KOPT-K1 (cell line): ENCODE measurements around the gene GRAMD4.
A peak's percentile ranks its signal among the peaks of the same experiment; 100 is the strongest.

Experiments used
- H3K27ac ChIP-seq: fragments of 200-600 bp; sonication (generic); 2 replicates; pipeline ENCODE4 v1.5.1; 2016; ENCODE audit warnings: antibody characterized with exemption, mild to moderate bottlenecking, low read depth, low read length; ENCODE audit not compliant: poor library complexity, severe bottlenecking
- H3K36me3 ChIP-seq: fragments of 200-600 bp; sonication (generic); 2 replicates; pipeline ENCODE4 v1.5.1; 2017; ENCODE audit warnings: antibody characterized with exemption, mild to moderate bottlenecking, low read length, moderate library complexity; ENCODE audit not compliant: insufficient read depth
- H3K9me3 ChIP-seq: fragments of 200-600 bp; sonication (generic); 2 replicates; pipeline ENCODE4 v1.5.1; 2017; ENCODE audit warnings: antibody characterized with exemption, low read length, mild to moderate bottlenecking; ENCODE audit not compliant: insufficient read depth, poor library complexity, severe bottlenecking

GRAMD4 gene

DNA sequence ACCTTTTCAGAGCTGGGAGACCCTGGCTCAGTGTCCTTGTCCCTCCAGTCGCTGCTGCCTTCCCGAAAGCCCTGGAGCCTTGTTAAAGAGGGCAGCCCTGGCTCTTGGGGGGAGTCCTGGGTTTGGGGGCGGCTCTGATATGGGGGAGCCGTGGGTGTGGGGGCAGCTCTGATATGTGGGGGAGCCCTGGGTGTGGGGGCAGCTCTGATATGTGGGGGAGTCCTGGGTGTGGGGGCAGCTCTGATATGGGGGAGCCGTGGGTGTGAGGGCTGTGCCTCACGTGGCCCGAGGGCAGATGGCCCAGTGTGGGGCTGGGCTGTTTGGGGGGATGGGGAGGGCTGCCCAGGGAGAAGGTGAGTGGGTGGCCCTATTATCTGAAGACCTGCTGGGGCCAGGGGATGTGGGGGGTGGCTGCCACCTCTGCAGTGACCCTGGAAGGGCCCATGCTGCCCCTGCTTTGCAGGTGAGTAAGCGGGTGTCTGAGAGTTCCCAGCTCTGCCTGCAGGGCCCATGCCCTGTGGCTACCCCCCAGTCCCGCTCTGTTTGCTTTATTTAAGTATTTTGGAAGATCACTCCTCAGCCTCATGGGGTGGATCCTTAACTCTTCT lies 30.9 kb upstream of the GRAMD4 start:
- peak overlapping the region; percentile 88 for H3K27ac ChIP-seq
- peaks cover 5% of the 10 kb centered on the region; the same call in 1 of the 2 replicates for H3K36me3 ChIP-seq
- no peaks in the 10 kb centered on the region for H3K9me3 ChIP-seq

DNA sequence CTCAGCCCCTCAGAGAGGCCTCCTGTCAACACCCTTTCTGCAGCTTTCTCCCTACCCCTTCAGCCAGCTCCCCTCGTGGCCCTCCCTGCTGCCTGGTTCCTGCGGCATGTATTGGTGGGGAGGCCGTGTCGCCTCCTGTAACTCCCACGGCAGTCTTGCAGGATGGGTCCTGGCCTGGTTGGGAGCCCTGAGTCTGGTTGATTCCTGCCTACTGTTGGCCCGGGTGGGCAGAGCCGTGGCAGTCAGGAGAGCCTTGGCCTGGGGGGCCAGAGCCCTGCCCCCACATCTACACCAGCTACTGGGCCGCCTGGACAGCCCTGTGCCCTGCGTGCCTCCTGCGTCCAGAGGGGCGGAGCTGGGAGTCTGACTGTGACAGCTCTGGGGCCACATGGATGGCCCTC lies 30.3 kb upstream of the GRAMD4 start:
- peak overlapping the region; percentile 88 for H3K27ac ChIP-seq
- H3K36me3 ChIP-seq: peaks cover 5% of the 10 kb centered on the region; the same call in 1 of the 2 replicates

DNA sequence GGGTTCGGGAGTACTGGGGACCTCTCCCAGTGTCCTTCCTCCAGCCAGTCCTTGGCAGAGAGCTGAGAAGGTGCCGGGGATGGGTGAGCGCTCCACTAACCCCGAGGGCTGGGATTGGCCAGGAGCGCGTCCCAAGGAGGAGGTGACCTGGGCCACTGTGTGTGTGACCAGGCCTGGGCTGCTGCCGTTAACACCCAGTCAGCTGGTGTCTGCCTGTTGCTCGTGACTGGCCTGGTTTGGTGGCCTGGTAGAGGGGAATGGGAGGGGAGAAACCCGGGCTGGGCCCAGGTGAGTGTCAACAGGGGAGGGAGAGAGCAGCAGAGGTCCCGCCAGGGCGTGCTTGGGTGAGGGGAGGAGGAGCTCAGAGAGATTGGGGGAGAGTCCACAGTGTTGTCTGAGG lies 29.9 kb upstream of the GRAMD4 start:
- no peaks in the 10 kb centered on the region for H3K9me3 ChIP-seq
- H3K36me3 ChIP-seq: peaks cover 4% of the 10 kb centered on the region; the same call in 1 of the 2 replicates
- H3K27ac ChIP-seq: peak overlapping the region; percentile 88

More for the DNA sequence above, 30.3 kb upstream of the GRAMD4 start:
- no peaks in the 10 kb centered on the region for H3K9me3 ChIP-seq

DNA sequence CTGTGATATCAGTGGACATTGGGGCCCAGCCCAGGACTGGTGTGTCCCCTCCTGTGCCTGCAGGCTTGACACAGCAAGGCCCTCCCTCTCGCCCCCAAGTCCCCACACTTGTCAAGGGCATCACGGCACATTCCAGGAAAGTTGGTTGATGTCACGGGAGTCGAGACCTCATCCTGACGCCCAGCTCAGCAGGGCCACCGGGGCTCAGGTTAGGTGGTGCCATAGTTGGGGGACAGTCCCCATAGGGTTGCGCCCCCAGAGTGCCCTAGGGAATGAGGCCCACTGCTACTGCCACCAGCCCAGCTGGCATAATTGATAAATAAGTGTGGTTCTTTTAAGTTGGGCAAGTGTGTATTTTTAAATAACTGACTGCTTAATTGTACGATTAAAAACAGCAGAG lies 28.3 kb upstream of the GRAMD4 start:
- no peaks in the 10 kb centered on the region for H3K9me3 ChIP-seq
- H3K36me3 ChIP-seq: no peaks in the 10 kb centered on the region
- peak overlapping the region; percentile 88 for H3K27ac ChIP-seq

DNA sequence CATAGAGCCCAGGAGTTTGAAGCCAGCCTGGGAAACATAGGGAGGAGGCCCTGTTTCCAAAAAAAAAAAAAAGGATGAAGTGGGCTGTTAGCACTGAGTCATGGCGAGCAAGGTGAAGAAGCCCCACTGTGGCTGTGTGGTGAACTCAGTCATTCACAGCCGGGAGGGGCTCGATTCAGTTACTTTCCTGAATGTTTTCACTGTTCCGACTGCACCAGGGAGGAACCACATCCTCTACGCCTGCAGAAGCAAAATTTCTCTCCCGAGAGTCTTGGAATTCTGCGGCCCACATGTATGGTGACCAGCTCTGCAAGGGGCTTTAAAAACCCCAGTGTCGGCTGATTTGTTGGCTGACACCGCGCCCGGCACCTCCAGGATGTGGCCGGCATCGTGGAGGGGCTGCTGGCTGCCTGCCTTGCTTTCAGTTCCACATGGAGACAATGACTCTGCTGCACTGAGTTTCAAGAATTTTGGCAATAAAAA lies 27.8 kb upstream of the GRAMD4 start:
- Histone ChIP-seq H3K27ac (peak overlapping the region; percentile 88), H3K36me3 (no peaks in the 10 kb centered on the region), H3K9me3 (no peaks in the 10 kb centered on the region)

DNA sequence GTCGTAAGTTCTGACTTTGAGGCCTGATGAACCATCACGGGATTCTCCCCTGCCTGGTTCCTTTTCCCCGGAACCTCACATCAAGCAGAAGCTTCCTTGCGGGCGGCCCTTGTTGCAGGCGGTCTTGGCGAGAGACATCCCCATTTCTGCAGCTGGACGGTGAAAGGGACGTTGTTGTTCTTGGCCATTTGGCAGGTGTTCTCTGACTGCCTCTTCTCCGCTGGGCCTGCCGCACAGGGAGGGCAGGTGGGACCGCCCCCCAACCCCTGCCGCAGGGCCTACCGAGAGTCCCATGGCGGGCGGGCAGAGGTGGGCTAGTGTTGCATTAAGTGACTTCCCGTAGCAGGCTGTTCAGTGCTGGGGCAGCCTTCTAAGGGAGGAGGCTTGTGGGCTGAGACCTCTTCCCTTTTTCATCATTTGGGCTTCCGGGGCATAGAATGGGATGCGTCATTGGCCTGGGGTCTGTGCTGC lies 26.9 kb upstream of the GRAMD4 start:
- H3K9me3 ChIP-seq: no peaks in the 10 kb centered on the region
- H3K36me3 ChIP-seq: no peaks in the 10 kb centered on the region
- H3K27ac ChIP-seq: peak overlapping the region; percentile 88

DNA sequence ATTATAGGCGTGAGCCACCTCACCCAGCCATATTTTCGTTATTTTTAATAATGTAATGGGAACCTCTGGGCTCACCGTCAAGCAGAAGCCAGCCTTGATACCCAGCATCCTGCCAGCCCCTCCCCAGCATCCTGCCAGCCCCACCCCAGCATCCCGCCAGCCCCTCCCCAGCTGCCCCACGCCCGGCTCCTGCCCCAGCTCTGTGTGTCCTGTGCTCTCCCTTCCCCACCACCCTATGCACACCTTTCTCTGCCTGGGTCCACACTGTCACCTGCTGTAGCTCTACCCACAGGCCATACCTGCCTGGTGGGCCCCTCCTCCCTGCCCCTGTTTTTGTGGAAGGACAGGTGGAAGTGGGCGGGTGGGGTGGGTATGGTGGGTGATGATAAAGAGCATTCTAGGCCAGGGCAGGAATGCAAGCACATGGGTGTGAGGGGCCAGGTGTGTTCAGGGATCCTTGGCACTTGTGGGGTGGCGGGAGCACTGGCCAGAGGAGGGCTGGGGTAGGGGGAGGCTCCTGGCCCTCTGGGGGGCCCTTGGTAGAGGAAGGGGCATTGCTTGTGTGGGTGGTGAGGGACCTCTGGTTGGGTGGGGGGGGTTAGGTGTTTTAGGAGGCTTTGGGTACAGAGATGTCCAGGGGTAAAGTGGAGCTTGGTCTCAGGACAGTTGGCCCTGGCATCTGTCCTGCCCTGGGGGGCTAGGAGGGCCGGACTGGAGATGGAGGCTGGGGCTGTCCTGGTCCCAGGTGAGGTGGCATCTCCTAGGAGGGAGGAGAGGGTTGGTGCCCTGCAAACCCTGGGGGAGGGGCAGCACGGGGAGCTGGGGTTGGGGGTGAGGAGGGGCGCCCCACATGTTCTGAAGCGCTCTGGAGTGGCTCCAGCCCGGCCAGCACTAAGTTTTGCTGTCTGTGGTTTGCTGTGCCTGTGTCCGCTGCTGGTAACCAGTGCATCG lies 25.9 kb upstream of the GRAMD4 start:
- Histone ChIP-seq H3K36me3 (no peaks in the 10 kb centered on the region), H3K27ac (peak overlapping the region; percentile 88), H3K9me3 (no peaks in the 10 kb centered on the region)

DNA sequence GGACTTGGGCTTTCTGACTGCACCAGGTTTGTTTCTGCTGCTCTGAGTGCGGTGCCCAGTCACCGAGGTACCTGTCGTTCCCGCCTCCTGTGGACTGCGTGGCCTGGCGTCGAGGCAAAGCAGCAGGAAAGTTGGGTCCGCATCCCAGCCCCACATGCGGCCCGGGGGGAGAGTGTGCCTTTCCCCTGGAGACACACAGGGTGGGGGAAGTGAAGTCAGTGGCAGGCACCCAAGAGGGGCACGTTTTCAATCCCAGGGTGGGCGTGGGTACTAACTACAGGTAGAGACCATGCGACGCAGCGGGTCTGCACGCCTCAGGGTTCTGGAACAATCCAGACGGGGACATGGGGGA lies 25.3 kb upstream of the GRAMD4 start:
- peak overlapping the region; percentile 48 for H3K27ac ChIP-seq
- H3K36me3 ChIP-seq: no peaks in the 10 kb centered on the region
- no peaks in the 10 kb centered on the region for H3K9me3 ChIP-seq

DNA sequence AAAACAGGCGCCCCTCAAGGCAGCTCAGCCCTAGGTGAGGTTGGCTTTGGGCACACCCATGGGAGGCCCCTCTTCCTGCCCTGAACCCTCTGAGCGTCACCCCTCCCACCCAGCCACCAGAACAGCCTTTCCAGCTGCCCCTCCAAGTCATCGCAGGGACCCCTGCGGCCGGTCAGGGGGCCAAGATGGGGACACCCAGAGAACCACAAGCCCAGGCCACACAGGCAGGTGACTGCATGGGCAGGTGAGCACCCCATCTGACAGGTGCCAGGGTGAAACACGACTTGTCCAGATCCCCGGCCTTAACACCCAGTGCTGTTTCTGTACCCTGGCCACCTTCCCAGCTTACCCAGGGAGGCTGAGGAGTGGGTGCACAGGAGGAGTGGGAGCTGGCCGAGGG lies 24.6 kb upstream of the GRAMD4 start:
- no peaks in the 10 kb centered on the region for H3K9me3 ChIP-seq
- no peaks in the 10 kb centered on the region for H3K36me3 ChIP-seq
- H3K27ac ChIP-seq: peak overlapping the region; percentile 48

DNA sequence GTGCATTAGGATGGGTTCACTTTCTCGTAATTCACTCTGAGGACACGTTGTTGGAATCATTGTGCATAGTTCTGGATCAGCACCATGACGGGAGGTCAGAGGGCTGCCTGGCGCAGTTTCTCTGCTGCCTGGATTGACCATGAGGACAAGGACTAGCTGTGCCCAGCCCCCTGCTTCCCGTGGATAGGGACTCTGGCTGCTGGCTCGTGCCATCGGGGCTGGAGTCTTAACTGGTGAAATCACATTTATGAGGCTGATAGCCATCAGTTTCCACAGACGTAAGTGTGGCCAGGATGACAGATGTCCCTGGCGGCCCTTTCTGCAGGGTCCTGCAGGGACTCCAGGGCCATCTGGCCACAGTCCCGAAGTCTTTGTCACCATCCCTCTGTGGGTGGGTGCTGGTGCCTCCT lies 24.1 kb upstream of the GRAMD4 start:
- Histone ChIP-seq H3K27ac (peak overlapping the region; percentile 48), H3K36me3 (no peaks in the 10 kb centered on the region), H3K9me3 (no peaks in the 10 kb centered on the region)

DNA sequence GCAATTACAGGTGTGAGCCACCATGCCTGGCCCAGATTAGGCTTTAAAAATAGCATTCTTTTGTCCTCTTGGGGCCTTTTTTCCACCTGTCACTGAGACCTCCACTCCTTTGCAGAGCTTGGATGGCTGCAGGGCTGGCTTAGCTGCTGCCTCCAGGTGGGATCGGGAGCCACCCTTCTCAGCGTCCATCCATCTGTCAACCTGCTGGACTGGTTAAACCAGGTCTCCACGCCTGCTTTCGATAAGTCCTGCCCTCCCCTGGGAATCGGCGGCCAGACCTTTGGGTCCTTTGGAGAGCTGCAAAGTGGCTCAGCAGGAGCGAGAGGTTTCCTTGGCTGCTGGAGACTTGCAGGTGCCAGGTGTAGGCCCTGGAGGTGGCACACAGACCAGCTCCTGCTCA lies 23.4 kb upstream of the GRAMD4 start:
- Histone ChIP-seq H3K9me3 (no peaks in the 10 kb centered on the region), H3K36me3 (no peaks in the 10 kb centered on the region), H3K27ac (peak overlapping the region; percentile 48)

DNA sequence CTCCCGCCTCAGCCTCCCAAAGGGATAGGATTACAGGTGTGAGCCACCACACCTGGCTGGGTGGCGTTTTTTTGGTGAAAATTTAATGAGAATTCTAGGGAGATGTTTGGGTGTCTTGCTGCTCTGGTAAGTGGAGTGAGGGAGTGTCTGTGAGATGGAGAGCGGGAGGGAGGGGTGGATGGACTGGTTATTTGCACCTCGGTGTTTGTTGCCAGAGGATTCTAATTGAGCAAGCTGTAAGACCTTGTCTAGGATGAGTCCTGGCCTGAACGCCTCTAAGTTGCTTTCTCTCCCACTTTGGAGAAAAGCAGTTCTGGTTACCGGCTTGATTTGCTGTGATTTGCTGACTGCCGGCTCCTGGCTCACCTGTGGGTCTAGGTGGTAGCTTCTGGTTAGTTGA lies 22.0 kb upstream of the GRAMD4 start:
- H3K36me3 ChIP-seq: no peaks in the 10 kb centered on the region
- H3K27ac ChIP-seq: peak overlapping the region; percentile 44
- no peaks in the 10 kb centered on the region for H3K9me3 ChIP-seq

DNA sequence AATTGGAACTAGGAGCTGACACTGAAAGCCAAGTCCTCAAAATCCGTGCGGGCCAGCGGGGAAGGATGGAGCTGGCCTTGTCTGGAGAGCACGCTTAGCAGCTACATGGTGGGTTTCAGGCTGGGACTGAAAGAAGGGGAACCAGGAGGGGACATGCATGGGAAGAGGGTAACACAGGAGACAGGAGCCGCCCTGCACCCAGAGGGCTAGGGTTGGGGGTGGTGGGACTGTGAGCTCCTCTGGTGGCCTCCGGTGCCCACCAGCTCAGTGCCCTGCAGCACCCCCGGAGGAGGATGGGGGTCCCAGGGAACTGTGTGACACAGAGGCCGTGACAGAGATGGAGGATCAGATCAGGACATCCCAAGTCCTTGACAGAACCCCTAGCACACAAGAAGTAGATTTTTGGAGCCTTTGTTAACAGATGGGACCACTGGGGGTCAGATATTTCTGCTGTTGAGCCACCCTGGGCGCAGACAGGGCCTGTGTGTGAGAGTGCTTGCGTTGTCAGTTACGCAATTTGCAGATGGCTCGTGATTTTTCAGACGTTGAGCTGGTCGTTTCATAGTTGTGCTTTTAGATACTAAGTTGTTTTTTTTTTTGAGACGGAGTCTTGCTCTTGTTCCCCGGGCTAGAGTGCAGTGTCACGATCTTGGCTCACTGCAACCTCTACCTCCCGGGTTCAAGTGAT lies 21.3 kb upstream of the GRAMD4 start:
- Histone ChIP-seq H3K27ac (peak overlapping the region; percentile 44), H3K9me3 (no peaks in the 10 kb centered on the region)

DNA sequence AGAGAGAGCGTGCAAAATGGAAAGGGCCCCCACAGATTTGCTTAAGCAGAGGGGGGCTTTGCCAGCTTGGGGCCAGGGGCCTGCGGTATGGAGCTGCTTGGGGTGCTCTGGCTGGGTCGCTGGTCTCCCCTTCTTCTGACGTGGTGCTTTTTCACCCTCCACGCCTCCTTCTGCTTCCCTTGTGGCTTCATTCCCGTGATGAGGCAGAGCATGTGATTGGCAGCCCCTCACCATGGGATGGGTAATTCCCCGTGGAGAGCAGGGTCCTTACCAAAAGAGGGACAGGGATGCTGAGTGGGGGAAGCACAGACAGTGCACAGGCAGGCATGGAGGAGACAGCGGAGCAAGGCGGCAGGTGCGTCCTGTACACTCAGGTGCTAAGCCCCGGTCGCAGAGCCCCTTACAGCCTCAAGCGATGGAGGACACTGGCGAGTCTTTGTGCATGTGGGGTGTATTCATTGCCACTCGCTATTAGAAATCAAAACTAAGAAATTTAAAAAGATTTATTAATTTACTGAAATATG lies 19.9 kb upstream of the GRAMD4 start:
- H3K27ac ChIP-seq: peak overlapping the region; percentile 75
- H3K9me3 ChIP-seq: no peaks in the 10 kb centered on the region
- no peaks in the 10 kb centered on the region for H3K36me3 ChIP-seq

More for the DNA sequence above, 21.3 kb upstream of the GRAMD4 start:
- no peaks in the 10 kb centered on the region for H3K36me3 ChIP-seq

DNA sequence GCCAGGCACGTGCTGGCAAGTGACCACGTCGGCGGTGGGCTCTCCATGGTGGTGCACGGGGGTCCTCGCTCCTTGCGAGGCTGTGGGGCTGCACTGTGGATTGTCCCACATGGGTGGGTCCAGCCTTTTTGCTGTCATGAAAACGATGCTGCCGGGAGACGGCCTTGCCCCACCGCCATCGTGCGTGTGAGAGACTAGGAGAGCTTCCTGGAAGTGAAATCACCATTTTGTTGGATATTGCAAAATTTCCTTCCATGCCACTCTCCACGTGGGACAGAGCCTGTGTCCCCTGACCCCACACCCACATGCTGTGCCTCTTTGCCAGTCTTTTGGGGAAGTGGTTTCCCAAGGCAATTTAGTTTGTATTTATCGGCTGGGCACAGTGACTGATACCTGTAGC lies 18.2 kb upstream of the GRAMD4 start:
- Histone ChIP-seq H3K27ac (peak overlapping the region; percentile 75), H3K9me3 (no peaks in the 10 kb centered on the region), H3K36me3 (no peaks in the 10 kb centered on the region)
